ENCODE results near the gene PTPN4.

PTPN4 gene

GRCh38 chr2:119759451-119760236 is at the start of gene PTPN4:
TSS of gene PTPN4 (plus strand) at chr2:119759922. CDS start at chr2:119809854, 49,932 bp downstream.
- DNase-seq = peak; percentile 96

DNA sequence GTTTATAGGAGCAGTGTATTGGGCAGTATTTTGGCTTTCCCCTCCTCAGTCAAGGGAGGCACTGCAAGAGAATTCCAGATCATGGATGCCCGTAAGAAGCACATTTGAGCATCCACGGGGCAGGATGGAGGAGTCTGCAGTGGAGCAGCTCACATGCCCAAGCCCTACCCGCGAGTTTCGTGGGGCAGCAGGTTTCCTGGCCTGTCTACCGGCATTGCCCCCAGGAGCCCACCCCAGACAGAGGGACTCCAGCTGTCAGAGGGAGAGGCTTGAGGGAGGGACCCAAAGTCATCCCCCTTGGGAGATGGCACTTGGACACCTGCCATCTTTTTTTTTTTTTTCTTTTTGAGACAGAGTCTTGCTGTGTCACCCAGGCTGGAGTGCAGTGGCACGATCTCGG is 49.4 kb upstream of the PTPN4 start:
- no peak for DNase-seq

DNA sequence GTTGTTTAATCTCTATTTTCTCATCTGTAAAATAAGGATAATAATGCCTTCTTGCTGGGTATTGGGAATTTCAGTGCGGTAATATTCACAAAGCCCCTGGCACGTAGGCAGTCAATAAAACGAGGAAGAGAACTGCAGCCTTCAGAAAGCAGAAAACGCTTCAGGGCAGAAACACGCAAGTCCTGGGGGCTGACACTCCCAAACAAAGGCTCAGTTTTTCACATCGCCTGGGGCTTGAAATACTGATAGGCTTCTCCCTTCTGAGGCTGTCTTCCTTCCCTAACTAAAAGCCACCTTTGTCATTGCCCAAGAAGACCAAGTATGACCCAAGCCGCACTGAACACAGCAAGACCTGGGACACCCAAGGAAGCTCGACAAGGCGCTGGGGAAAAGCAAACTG is 48.4 kb upstream of the PTPN4 start:
- DNase-seq = no peak

- no peak for DNase-seq
Observed at GRCh38 chr2:119712571-119712970, 47.2 kb upstream of the PTPN4 start.

GRCh38 chr2:119713819-119714490 is 45.8 kb upstream of the PTPN4 start:
- DNase-seq = no peak

- DNase-seq = no peak
Observed at GRCh38 chr2:119715409-119716283, 44.1 kb upstream of the PTPN4 start.

DNA sequence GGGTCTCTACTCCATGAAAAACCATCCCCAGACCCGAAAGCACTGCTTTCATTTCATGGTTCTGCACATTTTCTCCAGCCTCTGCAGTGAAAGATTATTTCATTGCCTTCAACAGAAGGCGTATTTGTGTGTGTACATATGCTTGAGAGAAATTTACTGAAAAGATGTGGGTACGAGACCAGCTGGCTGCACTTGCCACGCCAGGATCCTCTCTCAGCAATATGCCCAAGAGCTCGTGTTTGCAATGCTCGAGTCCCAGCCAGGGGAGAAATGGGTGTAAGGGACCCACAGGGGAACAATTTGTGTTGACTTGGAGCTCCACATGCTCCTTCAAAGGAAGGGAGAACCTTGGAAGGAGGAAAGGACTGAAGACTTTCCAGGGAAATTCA is 43.4 kb upstream of the PTPN4 start:
- no peak for DNase-seq

DNA sequence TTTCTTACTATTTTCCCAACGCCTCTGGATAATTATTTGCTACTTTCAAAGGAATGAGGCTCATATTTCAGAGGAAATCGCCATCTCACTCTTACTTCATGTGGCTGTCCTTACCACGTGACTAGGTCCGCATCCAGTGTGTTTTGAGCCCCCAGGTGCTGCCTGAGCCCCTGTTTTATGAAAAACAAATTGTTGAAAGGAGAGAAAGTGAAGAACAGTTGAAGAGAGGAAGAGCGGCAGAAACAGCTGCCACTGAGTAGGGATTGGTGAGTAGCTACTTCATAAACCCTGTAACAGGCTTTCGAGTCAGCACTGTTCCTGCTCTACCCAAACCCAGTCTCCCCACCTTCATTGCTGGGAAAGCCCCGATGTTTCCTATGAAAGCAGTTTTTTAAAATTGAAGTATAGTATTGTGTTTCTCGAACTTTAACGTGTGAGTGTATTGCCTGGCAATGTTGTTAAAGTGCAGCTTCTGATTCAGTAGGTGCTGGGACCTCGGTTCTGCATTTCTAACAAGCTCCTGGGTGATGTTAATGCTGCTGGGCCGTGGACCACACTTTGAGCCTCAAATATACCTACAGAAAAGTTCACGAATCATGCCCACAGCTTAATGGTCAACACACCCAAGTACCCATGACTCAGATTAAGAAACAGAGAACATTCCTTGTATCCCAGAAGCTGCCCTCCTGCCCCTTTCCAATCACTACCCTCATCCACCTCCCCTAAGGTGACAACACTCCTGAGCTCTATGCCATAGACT is 41.0 kb upstream of the PTPN4 start:
- DNase-seq = no peak

DNA sequence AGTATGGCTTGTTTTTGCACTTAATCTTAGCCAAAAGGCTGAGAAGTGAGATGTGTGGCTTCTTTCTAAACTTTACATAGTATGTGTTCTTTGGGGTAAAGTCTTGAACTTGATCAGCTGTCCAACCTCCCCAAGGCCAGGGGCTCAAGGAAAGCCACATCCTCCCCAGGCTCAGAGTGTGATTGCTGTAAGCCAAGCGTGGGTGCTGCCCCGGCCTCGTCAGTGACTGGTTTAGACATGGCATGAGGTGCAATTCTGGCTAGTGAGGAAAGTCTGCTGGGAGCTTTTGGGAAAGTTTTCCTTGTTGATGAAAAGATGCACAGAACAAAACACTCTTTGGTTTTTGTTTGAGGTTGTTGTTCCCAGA is 40.5 kb upstream of the PTPN4 start:
- DNase-seq = no peak

- DNase-seq = no peak
Observed at GRCh38 chr2:119721043-119721442, 38.7 kb upstream of the PTPN4 start.

DNA sequence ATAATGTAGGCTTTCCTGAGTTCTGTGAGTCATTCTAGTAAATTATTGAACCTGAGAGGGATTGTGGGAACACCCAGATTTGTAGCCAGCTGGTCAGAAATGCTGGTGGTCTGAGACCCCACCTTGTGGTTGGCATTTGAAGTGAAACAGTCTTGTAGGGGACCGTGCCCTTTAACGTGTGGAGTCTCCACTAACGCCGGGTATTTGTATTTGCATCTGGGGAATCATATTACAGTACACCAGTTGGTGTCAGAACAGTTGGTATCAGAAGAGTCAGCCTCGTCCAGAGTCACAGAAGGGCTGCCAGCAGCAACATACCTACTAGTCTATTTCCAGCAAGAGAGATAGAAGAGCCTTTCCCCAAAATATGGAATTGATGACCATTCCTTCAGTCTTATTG is 38.3 kb upstream of the PTPN4 start:
- no peak for DNase-seq

DNA sequence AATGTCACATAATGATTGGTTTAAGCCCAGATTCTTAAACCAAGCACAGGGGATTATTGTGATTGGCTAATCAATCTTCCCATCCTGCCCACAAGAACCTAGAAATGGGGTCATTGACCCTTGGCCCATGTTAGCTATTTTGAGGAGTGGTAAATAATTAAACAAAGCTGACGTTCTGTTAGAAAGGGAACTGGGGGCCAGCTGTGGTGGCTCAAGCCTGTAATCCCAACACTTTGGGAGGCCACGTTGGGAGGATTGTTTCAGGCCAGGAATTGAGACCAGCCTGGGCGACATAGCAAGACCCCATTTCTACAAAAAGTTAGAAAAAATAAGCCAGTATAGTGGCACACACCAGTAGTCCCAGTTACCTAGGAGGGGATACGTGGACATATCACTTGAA is 37.8 kb upstream of the PTPN4 start:
- no peak for DNase-seq

DNA sequence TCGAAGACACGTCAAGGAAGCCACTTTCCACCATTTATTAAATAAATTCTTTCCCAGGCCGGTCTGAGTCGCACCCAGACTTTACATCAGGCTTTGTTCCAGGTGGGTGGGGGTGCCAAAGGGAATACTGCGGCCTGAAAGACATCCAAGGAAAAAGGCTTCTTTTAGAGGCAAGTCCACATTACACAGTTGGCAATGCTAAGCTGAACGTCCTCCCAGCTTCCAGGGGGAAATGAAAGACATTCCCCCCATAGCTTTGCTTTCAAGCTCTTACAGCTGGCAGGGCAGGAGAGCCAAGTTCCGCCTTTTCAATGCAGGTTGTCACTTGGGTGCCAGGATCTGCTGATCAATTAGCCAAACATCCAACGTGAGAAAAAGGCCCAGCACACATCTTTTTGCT is 36.5 kb upstream of the PTPN4 start:
- no peak for DNase-seq

DNA sequence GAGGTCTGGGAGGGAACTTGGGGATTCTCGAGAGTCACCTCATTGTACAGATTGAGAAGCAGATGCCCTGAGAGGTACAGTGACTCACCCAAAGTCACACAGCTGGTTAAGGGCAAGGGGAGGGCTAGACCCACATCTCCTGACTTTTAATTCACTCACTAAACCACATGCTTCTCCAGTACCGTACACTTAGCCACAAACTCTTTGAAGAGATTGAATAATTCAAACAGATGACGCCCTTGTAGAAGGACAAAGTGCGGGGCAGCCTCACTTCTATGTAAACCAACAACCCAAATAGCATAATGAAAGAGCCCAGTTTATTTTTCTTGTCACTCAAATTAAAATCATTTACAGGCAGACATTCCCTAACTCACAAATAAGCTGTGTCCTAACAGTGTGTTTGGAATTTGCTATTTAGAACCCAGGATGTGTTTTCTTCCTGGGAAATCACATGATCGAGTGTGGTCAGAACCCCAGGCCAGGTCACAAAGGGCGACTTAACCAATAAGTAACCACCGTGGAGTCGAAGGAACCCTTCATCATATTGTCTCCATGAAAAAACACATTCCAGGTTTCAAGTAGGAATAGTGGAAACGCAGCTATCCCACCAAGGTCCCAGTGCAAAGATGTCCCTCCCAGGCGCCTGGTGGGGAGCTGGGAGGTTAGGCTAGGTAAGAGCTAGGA is 35.8 kb upstream of the PTPN4 start:
- no peak for DNase-seq

- DNase-seq = no peak
Observed at GRCh38 chr2:119724656-119725485, 34.9 kb upstream of the PTPN4 start.

DNA sequence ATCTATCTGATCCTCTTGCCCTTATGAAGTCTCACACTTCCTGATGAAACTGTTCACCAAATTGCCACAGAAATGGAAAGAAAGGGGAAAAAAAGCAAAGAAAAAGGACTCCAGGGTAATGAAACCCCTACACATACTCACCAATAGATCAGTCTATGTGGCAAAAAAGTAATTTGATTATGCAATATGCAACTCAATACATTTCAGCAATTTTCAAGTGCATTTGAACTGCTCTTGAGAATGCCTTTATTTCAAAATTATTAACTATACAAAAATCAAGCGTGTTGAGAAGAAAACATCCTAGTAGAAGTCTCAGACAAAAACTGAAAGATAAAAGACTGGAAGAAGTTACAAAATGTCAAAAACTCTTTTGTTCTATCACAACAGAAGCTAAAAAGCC is 32.2 kb upstream of the PTPN4 start:
- no peak for DNase-seq

GRCh38 chr2:119728421-119728820 is 31.3 kb upstream of the PTPN4 start:
- DNase-seq = no peak

DNA sequence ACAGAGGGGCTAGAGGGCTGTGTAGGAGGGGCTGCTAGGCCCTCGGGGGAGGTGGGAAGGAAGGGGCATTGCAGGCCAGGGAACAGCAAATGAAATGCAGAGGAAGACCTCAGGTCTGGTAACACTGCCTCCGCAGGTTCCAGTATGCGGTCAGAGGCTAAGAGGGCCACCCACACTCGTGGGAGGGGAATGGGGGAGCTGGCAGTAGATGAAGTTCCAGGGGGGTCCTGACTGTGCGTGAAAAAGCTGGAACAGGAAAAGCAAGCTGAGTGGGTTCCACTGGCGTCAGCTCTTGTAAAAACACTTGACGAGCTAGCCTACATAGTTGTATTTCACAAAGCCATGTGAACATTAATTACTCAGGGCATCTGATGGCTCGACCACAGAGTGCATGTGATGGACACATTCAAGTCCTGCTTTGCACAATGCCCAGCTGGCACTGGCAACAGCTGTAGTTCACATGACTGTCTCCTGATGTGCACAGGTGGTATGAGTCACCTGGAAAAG is 29.0 kb upstream of the PTPN4 start:
- no peak for DNase-seq

GRCh38 chr2:119731983-119732382 is 27.7 kb upstream of the PTPN4 start:
- DNase-seq = no peak

DNA sequence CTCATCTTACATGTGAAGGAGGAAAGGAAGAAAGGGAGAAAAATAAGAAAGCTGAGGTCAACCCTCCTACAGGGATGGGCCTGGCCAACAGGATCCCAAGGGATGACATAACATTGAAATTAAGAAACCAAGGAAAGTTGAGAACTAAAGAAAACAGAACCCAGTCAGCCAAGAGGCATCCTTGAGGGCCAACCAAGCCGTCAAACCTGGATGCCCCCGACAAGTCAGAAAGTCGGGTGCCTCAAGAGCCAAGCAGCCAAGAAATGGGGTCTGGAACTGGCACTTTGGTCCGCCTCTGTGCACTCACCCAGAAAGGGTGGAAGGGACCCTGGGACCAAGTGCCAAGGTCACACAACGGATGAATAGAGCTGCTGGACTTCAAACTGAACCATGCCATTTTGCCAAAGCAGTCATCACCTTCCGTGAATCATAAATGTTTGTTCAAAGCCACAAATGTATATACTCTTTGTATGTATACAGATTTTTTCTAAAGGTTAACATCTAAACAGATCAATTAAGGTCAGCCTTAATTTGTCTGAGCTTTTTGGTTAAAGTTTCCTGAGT is 27.0 kb upstream of the PTPN4 start:
- DNase-seq = no peak

DNA sequence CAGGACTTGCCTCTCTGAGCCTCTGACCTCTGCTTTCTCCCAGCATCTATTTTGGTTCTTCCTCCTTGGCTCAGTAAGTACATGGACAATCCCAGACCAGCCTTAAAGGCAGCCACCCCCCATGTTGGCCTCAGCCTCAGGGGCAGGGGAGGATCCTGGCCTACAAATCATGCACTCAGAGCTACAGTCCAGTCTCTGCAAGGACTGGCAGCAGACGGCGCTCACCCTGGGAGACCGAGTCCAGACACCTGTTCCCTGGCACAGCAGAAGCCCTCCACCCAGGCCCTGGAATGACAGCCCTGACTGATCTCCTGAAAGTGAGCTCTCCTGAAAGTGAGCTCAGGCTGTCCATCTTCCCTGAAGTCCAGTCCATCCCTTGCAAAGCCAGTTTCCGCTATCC is 25.7 kb upstream of the PTPN4 start:
- no peak for DNase-seq

Data from NCI-H1436 (cell line).